ENCODE measurements around the gene EPGN. TPM values are rescaled to one million over a fixed set of nuclear protein-coding genes. Genes with fewer than 3 reads are reported as not detected.

The EPGN gene
- total and polyA plus RNA-seq, 2 of the 8 experiments (the other 6 are each of a cell fraction or from before 2014, with no cell fraction given): not detected

DNA sequence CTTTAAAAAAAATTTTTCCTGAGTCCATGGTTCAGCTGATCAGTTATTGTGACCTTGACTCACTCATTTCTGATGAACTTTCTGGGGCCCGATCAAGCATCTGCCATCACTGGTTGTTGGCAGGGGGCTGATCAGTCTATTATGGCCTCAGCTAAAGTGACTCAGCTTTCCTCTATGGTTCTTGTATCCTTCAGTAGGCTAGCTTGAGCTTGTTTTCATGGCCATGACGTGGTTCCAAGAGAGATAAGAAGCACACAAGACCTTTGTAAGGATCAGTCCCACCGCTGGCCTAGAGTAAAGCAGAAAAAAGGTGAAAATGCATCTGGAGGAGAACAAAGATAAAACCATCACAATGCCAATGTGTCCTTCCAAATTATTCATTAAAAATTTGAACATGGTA, 29.8 kb upstream of the EPGN start:
- DNase-seq (ENCODE audit: low read depth in 1 of 2, low spot score in 2 of 2) (no peak), FAIRE-seq (no peak)
- TF ChIP-seq BCL11A (IDR thresholded peaks at IDR 0.05; ENCODE audit: low read depth in 2 of 2, low read length in 2 of 2) (no peak), CHD2 (IDR thresholded peaks at IDR 0.05; ENCODE audit: low read length) (no peak), JUN (IDR thresholded peaks at IDR 0.05; ENCODE audit: low read depth, low read length) (no peak), EZH2 (IDR thresholded peaks at IDR 0.05; ENCODE audit: low read depth, low read length, severe bottlenecking) (no peak), RXRA (IDR thresholded peaks at IDR 0.05; ENCODE audit: insufficient read depth, low read depth, low read length) (no peak), GABPA (IDR thresholded peaks at IDR 0.05; ENCODE audit: borderline replicate concordance, insufficient read depth, low read length) (no peak), TCF12 (IDR thresholded peaks at IDR 0.05; ENCODE audit: low read depth, low read length) (no peak), EP300 (IDR thresholded peaks at IDR 0.05; ENCODE audit: borderline replicate concordance in 1 of 2, low read depth in 2 of 2, low read length in 2 of 2) (no peak), TEAD4 (IDR thresholded peaks at IDR 0.05; ENCODE audit: low read depth, low read length) (no peak)
- no peak overlapping the region for H4K91ac ChIP-seq (replicated peaks; ENCODE audit: insufficient read length, low read length)
- H4K5ac ChIP-seq (ENCODE audit: insufficient read length, low read depth, low read length): no peak overlapping the region
- no peaks in the 10 kb centered on the region for H3K27me3 ChIP-seq (replicated peaks in 1 of 4; ENCODE audit: control insufficient read depth in 3 of 4, extremely low read depth in 1 of 4, insufficient read depth in 3 of 4, low read length in 3 of 4)
- no peak overlapping the region for H3K27ac ChIP-seq (ENCODE audit: low read depth, low read length)
- no peak overlapping the region for H2BK120ac ChIP-seq (replicated peaks; ENCODE audit: low read depth, low read length)
- H3K14ac ChIP-seq (ENCODE audit: insufficient read length): no peak overlapping the region
- no peak overlapping the region for H3K18ac ChIP-seq (ENCODE audit: extremely low read depth, low read length)
- H3K79me1 ChIP-seq (ENCODE audit: low read depth, low read length): no peaks in the 10 kb centered on the region
- H3K9me3 ChIP-seq (ENCODE audit: insufficient read depth in 2 of 2, low read depth in 1 of 2, low read length in 1 of 2): no peaks in the 10 kb centered on the region
- no peaks in the 10 kb centered on the region for H4K20me1 ChIP-seq (replicated peaks in 1 of 2; ENCODE audit: control insufficient read depth in 1 of 2, insufficient read depth in 2 of 2, low read length in 2 of 2)
- H3K23ac ChIP-seq (ENCODE audit: insufficient read length): no peak overlapping the region
- H2BK5ac ChIP-seq (ENCODE audit: low read depth, low read length): no peak overlapping the region
- no peaks in the 10 kb centered on the region for H3K79me2 ChIP-seq (ENCODE audit: control insufficient read depth in 1 of 2, insufficient read depth in 2 of 2, low read length in 2 of 2)
- no peaks in the 10 kb centered on the region for H3K4me1 ChIP-seq (replicated peaks in 1 of 4; ENCODE audit: control insufficient read depth in 3 of 4, insufficient read depth in 4 of 4, low read length in 3 of 4)
- H3K23me2 ChIP-seq (ENCODE audit: low read depth, low read length): no peaks in the 10 kb centered on the region
- H4K8ac ChIP-seq (ENCODE audit: extremely low read depth, insufficient read depth, low read length): no peak overlapping the region
- no peak overlapping the region for H2BK20ac ChIP-seq (ENCODE audit: low read length)
- H3K4ac ChIP-seq (replicated peaks; ENCODE audit: insufficient read length, low read depth, low read length): no peak overlapping the region
- H2BK12ac ChIP-seq (ENCODE audit: low read depth, low read length): no peak overlapping the region
- no peaks in the 10 kb centered on the region for H3K36me3 ChIP-seq (ENCODE audit: control insufficient read depth in 2 of 4, insufficient read depth in 4 of 4, low read length in 3 of 4)
- no peak overlapping the region for H3K4me2 ChIP-seq (ENCODE audit: insufficient read depth in 1 of 2, low read depth in 2 of 2, low read length in 2 of 2)
- no peak overlapping the region for H3K4me3 ChIP-seq (ENCODE audit: extremely low read depth in 1 of 4, insufficient read depth in 2 of 4, low read depth in 3 of 4, low read length in 4 of 4)
- no peak overlapping the region for H3K56ac ChIP-seq (replicated peaks; ENCODE audit: insufficient read length, low read depth, low read length)
- H2AFZ ChIP-seq (ENCODE audit: low read length): no peak overlapping the region
- CTCF ChIA-PET (ENCODE audit: partially characterized antibody): interaction anchor here (0.6 to 1.3 kb wide), 5 partner anchors 25 to 685 kb away, joined by 3 to 5 read pairs (median 3); no protein-coding TSS in a partner anchor
- POLR2A ChIA-PET (ENCODE audit: partially characterized antibody): no interaction called here
- H3K9ac ChIP-seq (replicated peaks in 1 of 4; ENCODE audit: extremely low read depth in 1 of 4, low read depth in 3 of 4, low read length in 3 of 4): no peak overlapping the region
- H2AK5ac ChIP-seq (ENCODE audit: low read depth, low read length): no peak overlapping the region
- WGBS, 2 experiments (ENCODE audit: extremely low coverage in 1 of 2, insufficient coverage in 1 of 2, insufficient read length in 1 of 2, insufficient replicate concordance in 2 of 2, low coverage in 1 of 2, low lambda C conversion rate in 2 of 2, missing lambda C conversion rate in 1 of 2): 96% methylated on average over 3 of the region's 3 CpGs; no CpG with 5 or more reads in 1 of the 2 experiments
- H2BK15ac ChIP-seq (ENCODE audit: low read length): no peak overlapping the region

Data from H1 (cell line).